Measurements from ENCODE around the gene ST8SIA6. TPM values are rescaled to one million over a fixed set of nuclear protein-coding genes. Genes with fewer than 3 reads are reported as not detected.

The ST8SIA6 gene
- total and polyA plus RNA-seq, 9 of the 15 experiments (the other 6 are each of a cell fraction or from before 2014, with no cell fraction given): 0.69 to 6.7 (median 5.0) TPM

DNA sequence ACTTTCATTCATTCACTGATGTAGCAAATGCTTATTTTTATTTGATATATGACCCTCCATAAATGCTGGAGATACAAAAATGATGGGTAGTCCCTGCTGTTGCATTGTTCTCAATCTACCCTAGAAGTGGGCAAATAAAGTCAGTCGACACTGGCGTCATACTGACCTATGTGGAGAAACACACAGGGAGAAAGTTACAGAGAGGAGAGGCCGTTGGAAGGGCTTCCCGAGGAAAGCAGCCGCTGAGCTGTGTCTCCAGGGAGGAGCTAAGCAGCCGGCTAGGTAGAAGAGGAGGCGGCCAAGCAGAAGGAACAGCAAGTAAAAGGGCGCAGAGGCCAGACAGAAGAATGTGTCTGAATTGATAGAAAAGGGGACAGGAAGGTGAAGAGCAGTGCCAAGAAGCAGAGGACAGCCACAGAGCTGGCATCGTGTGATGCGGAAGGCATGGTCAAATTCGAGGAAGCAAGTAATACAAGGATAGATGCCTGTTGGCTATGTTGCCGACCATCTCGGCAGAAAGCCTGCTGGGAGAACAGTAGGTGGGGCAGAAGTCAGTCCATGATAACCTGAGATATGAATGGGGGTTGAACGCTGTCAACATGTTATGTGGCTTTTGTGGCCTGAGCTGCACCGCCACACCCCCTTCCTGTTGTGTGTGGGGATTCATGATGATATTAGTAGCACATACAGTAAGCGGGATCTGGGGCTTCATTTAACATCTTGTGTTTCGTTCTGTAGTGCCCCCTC is 25.9 kb downstream of the ST8SIA6 start (continued):
- no peak for TF ChIP-seq CBFA2T3 (IDR thresholded peaks at IDR 0.05)
- TF ChIP-seq, protein P1, sequence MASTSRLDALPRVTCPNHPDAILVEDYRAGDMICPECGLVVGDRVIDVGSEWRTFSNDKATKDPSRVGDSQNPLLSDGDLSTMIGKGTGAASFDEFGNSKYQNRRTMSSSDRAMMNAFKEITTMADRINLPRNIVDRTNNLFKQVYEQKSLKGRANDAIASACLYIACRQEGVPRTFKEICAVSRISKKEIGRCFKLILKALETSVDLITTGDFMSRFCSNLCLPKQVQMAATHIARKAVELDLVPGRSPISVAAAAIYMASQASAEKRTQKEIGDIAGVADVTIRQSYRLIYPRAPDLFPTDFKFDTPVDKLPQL (IDR thresholded peaks at IDR 0.05; ENCODE audit: extremely low read depth, insufficient read length): no peak
- no peak for TF ChIP-seq ZNF695 (CRISPR knock-in tag; IDR thresholded peaks at IDR 0.05)
- peak; percentile 45 for TF ChIP-seq TAF9B (IDR thresholded peaks at IDR 0.05; ENCODE audit: partially characterized antibody)
- no peak for TF ChIP-seq PURB (CRISPR knock-in tag; IDR thresholded peaks at IDR 0.05; ENCODE audit: low read depth)
- TF ChIP-seq, protein P2, sequence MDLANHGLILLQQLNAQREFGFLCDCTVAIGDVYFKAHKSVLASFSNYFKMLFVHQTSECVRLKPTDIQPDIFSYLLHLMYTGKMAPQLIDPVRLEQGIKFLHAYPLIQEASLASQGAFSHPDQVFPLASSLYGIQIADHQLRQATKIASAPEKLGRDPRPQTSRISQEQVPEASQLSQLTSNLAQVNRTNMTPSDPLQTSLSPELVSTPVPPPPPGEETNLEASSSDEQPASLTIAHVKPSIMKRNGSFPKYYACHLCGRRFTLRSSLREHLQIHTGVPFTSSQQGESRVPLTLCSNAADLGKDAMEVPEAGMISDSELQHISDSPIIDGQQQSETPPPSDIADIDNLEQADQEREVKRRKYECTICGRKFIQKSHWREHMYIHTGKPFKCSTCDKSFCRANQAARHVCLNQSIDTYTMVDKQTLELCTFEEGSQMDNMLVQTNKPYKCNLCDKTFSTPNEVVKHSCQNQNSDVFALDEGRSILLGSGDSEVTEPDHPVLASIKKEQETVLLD (IDR thresholded peaks at IDR 0.05): peak; percentile 80
- TF ChIP-seq, protein P3, sequence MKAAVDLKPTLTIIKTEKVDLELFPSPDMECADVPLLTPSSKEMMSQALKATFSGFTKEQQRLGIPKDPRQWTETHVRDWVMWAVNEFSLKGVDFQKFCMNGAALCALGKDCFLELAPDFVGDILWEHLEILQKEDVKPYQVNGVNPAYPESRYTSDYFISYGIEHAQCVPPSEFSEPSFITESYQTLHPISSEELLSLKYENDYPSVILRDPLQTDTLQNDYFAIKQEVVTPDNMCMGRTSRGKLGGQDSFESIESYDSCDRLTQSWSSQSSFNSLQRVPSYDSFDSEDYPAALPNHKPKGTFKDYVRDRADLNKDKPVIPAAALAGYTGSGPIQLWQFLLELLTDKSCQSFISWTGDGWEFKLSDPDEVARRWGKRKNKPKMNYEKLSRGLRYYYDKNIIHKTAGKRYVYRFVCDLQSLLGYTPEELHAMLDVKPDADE (conservative IDR thresholded peaks at IDR 0.05; ENCODE audit: control insufficient read depth, low read depth, low read length): 0 out of 2 replicates have a peak, but pooled peaks have one; percentile 56
- TF ChIP-seq SMARCA5 (IDR thresholded peaks at IDR 0.05): peak; percentile 75
- TF ChIP-seq, protein P4, sequence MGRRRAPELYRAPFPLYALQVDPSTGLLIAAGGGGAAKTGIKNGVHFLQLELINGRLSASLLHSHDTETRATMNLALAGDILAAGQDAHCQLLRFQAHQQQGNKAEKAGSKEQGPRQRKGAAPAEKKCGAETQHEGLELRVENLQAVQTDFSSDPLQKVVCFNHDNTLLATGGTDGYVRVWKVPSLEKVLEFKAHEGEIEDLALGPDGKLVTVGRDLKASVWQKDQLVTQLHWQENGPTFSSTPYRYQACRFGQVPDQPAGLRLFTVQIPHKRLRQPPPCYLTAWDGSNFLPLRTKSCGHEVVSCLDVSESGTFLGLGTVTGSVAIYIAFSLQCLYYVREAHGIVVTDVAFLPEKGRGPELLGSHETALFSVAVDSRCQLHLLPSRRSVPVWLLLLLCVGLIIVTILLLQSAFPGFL (CRISPR knock-in tag; IDR thresholded peaks at IDR 0.05): no peak
- no peak for TF ChIP-seq KAT7 (CRISPR knock-in tag; IDR thresholded peaks at IDR 0.05; ENCODE audit: borderline replicate concordance)
- peak; percentile 52 to 81 for TF ChIP-seq FOXA3 (CRISPR knock-in tag; conservative IDR thresholded peaks at IDR 0.05 in 1 of 2, IDR thresholded peaks at IDR 0.05 in 1 of 2)
- TF ChIP-seq MCM7 (IDR thresholded peaks at IDR 0.05): no peak
- no peak for TF ChIP-seq ZNF408 (CRISPR knock-in tag; IDR thresholded peaks at IDR 0.05; ENCODE audit: low read depth)
- TF ChIP-seq PTRF (tag; IDR thresholded peaks at IDR 0.05): peak; percentile 87
- TF ChIP-seq, protein P5, sequence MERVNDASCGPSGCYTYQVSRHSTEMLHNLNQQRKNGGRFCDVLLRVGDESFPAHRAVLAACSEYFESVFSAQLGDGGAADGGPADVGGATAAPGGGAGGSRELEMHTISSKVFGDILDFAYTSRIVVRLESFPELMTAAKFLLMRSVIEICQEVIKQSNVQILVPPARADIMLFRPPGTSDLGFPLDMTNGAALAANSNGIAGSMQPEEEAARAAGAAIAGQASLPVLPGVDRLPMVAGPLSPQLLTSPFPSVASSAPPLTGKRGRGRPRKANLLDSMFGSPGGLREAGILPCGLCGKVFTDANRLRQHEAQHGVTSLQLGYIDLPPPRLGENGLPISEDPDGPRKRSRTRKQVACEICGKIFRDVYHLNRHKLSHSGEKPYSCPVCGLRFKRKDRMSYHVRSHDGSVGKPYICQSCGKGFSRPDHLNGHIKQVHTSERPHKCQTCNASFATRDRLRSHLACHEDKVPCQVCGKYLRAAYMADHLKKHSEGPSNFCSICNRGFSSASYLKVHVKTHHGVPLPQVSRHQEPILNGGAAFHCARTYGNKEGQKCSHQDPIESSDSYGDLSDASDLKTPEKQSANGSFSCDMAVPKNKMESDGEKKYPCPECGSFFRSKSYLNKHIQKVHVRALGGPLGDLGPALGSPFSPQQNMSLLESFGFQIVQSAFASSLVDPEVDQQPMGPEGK (CRISPR knock-in tag; IDR thresholded peaks at IDR 0.05; ENCODE audit: borderline replicate concordance): no peak
- TF ChIP-seq, protein P6, sequence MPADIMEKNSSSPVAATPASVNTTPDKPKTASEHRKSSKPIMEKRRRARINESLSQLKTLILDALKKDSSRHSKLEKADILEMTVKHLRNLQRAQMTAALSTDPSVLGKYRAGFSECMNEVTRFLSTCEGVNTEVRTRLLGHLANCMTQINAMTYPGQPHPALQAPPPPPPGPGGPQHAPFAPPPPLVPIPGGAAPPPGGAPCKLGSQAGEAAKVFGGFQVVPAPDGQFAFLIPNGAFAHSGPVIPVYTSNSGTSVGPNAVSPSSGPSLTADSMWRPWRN (IDR thresholded peaks at IDR 0.05; ENCODE audit: low read depth): peak; percentile 48; the same call in 1 of the 2 replicates
- TF ChIP-seq DPF2 (IDR thresholded peaks at IDR 0.05): peak; percentile 89
- TF ChIP-seq ZNF354B (CRISPR knock-in tag; IDR thresholded peaks at IDR 0.05): no peak
- 0 out of 2 replicates have a peak, but pooled peaks have one; percentile 68 for TF ChIP-seq ZBED1 (IDR thresholded peaks at IDR 0.05)
- peak; percentile 92 for TF ChIP-seq ZNF431 (CRISPR knock-in tag; IDR thresholded peaks at IDR 0.05)
- peak; percentile 83; the same call in 1 of the 2 replicates for TF ChIP-seq ZNF668 (CRISPR knock-in tag; IDR thresholded peaks at IDR 0.05)

Data from K562 (cell line).